NCI-H510A treated with DMSO at 0.1 percent for 48 hours (cell line): ENCODE data around the gene MED13L.
"Not testable (repeated sequence)": the region's sequence is repeated elsewhere in the genome, so short reads cannot be mapped to it uniquely, and the experiment has no call there.

Experiments used
- DNase-seq: peaks from one replicate; lab custom pipeline; 2025; lab: John Stamatoyannopoulos, UW

Gene MED13L

DNA sequence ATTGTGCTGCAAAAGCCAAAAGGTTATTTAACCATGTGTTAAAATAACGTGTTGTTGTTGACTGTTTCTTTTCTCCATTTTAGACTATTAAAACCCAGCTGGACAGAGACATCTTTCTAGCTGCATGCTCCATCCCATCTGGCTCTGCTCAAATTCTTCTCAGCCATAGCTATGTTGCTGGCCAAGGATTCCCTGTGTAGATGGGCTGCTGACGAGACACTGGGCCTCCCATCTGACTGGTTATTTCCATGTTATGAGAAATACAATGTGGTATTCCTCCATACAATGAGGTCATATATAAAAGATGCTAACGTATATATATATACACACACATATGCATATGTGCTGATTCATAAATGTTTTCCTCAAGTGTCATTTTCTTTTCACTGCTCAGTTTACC lies 30.1 kb downstream of the MED13L start:
- DNase-seq, result no peak

- DNase-seq, result no peak
Measured at GRCh38 chr12:116246490-116247179, 30.9 kb downstream of the MED13L start.

GRCh38 chr12:116245189-116245588 lies 32.3 kb downstream of the MED13L start:
- no peak for DNase-seq

DNA sequence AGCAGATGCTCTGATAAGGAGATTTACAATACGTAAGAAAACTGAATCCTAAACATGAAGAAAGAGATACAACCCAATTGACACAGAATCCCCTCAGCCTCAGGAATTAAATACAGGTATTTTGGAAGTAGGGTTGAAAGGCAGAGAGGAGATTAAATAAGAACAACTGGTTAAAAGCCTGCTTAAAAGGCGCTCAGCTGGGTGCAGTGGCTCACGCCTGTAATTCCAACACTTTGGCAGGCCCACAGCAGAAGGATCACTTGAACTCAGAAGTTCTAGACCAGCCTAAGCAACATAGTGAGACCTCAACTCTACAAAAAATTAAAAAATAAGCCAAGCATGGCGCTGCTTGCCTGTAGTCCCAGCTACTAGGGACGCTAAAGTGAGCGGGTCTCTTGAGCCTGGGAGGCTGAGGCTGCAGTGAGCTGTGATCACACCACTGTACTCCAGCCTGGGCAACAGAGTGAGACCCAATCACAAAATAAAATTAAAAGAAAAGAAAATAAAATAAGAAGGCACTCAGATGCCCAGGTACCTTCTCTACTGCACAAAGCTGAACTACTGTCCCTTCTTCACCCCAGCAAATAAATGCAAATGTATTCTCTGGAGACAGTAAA lies 32.9 kb downstream of the MED13L start:
- no peak for DNase-seq

DNA sequence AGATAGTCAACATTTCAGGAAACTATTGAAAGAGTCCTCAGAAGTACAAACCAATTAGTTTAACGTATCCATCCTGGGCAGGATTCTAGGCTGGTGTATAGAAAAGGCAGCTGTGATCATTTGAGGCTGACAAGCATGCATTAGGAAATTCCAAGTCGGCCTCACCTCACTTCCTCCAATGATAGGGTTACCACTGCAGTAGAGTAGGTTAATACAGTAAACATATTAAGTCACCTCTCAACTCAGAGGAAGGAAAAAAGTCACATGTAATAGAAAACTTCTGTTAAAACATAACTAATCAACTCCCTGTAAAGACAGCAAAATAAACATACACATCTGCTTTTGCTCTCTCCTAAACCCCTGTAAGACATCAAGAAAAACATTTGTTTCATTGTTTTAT lies 33.5 kb downstream of the MED13L start:
- DNase-seq, result peak; percentile 44

DNA sequence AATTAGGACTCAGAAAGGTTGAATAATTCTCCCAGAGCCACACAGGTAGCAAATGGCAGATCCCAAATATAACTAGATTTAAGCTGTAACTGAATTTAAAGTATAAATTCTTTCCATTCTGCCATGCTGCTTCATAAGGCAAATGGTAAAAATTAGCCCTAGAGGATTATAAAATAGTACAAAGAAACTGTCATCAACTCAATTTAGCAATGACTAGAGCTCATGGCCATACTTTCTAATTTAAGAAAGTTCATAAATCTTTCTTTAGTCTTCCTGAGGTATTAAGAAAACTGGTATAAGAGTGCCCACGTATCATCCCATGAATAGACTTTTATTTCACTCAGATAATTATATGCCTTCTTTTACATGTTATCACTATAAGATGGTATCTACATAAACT lies 34.8 kb downstream of the MED13L start:
- DNase-seq, result no peak

DNA sequence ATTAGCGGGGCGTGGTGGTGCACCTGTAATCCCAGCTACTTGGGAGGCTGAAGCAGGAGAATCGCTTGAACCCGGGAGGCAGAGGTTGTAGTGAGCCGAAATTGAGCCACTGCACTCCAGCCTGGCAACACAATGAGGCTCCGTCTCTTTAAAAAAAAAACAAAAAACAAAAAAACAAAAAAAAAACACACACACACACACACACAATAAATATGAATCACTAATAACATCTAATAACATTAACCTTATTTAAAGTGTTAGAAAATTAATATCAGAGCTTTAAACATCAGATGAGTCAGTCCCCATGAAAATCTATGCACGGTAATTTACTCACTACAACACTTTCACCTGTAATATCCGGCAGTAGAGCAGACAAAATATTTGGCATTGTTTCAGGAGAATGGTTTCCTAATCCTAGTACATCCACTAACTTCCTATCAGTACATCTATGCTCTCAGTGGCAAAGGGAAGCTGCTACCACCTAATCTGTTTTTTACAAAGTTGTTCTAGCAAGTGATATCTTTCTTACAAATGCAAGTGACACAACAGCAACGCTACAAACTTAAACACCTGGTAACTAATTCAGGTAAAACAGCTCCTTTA lies 36.2 kb downstream of the MED13L start:
- no peak for DNase-seq

DNA sequence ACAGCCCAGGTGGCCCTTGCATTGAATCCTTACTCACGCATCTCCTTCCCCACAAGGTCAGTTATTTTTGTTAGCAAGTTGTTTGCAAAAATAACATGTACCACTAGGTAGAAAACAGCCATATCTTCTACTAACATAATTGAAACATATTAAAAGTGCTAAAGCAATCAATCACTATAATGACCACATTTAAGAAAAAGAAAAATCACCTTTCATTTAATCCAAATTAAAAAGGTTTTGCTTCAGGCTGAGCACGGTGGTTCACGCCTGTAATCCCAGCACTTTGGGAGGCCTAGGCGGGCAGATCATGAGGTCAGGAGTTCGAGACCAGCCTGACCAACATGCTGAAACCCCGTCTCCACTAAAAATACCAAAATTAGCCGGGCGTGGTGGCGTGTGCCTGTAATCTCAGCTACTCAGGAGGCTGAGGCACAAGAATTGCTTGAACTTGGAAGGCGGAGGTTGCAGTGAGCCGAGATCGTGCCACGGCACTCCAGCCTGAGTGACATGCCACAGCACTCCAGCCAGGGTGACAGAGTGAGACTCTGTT lies 38.8 kb downstream of the MED13L start:
- not testable (repeated sequence) for DNase-seq

- DNase-seq, result no peak
Measured at GRCh38 chr12:116238149-116238548, 39.3 kb downstream of the MED13L start.

DNA sequence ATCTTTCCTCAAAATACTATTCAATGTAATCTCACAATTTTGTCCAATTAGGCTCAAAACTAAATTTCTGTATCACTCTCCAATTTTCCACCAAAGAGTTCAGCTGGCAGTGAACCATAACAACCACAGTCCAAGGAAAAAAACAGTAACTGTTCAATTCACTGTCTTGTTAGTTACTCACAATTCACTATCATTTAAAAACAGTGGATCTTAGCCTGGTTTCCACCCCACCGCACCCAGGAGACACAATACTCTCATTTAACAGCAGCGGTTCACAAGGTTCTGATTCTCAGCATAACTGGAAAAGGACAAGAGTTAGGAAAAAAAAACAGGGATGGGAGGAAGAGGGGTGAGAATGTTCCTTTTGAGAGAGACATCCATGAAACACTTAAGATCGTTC lies 40.5 kb downstream of the MED13L start:
- no peak for DNase-seq

DNA sequence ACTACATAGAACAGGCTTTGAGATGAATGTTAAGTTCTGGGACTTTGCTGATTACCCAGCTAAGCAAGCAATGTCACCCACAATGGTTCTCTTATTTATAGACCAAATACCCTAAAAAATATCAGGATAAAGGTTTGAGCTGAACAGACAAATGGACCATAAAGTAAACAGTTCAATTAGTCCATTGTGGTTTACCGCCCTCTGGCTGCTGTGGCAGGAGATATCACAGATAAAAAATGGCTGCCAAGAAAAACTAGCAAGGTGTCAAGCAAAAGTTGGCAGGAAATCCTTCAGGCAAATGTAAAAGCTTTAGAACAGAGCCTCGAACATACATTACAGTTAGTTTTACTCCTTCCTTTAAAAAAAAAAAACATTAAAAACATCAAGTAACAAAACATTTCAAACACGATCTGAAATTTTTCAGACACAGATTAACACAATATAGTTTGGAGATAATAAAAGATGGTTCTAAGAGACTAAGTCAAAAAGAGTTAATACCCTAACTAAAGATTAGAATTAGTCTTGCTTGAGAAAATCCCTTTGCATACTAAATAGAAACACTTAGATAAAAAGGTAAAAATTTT lies 41.3 kb downstream of the MED13L start:
- DNase-seq, result peak; percentile 88

DNA sequence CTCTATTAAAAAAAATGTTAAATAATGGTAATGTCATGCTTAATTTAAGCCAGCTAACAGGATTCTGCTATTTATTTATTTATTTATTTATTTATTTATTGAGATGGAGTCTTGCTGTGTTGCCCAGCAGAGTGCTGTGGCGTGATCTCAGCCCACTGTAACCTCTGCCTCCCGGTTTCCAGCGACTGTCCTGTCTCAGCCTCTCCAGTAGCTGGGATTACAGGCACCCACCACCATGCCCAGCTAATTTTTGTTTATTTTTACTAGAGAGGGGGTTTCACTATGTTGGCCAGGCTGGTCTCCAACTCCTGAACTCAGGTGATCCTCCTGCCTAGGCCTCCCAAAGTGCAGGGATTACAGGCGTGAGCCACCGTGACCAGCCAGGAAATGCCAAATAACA lies 43.3 kb downstream of the MED13L start:
- DNase-seq, result not testable (repeated sequence)

DNA sequence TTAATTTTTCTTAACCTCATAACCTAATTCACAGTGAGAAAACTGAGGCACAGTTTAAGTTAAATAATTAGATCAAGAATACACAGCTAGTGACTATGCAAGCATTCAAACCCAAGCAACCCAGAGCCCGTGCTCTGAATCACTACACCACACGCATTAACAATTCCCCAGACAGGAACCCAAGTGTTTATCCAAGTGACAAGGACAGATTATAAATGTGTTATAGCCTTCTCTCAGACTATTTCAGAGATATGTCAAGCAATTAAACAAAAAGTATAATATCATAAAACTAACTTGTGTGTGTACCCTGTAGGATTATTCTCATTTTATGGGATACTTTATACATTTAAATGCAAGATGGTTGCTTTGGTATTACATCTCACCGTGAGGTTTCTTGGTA lies 43.8 kb downstream of the MED13L start:
- no peak for DNase-seq

- no peak for DNase-seq
Measured at GRCh38 chr12:116227811-116228210, 49.7 kb downstream of the MED13L start.

- DNase-seq, result no peak
Measured at GRCh38 chr12:116226026-116226425, 51.5 kb downstream of the MED13L start.

DNA sequence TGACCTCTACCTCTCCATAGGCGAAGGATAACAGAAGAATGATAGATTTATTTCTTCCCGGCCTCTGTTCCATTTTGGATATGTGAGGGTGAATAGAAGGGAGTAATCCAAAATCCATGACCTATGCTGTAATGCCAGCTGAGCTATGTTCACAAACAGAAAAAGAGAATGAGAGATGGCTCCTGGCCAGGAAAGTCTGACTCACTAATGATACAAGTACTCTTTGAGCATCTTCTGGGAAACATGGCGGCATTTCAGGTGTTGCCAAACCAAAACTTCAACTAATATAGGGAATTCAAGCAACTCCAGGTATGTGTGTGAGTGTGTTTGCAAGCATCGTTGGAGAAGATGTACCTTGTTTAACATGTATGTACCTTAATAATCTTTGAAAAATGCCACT lies 55.1 kb downstream of the MED13L start:
- peak; percentile 75 for DNase-seq

DNA sequence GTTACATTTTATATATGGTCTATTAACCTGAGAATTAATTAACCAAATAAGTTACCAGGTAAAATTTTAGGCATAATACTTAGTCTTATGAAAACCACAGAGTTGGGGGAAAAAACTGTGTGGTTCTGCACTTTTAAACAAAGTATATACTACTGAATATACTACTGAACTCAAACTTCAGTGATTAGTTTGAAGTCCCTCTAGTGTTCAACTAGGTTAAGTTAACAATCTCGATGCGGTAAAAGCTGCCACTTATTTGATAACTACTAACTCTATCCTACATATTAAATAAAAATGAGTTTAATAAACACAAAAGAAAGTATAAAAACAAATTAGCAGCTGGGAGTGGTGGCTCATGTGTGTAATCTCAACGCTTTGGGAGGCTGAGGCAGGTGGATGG lies 56.7 kb downstream of the MED13L start:
- DNase-seq, result no peak

DNA sequence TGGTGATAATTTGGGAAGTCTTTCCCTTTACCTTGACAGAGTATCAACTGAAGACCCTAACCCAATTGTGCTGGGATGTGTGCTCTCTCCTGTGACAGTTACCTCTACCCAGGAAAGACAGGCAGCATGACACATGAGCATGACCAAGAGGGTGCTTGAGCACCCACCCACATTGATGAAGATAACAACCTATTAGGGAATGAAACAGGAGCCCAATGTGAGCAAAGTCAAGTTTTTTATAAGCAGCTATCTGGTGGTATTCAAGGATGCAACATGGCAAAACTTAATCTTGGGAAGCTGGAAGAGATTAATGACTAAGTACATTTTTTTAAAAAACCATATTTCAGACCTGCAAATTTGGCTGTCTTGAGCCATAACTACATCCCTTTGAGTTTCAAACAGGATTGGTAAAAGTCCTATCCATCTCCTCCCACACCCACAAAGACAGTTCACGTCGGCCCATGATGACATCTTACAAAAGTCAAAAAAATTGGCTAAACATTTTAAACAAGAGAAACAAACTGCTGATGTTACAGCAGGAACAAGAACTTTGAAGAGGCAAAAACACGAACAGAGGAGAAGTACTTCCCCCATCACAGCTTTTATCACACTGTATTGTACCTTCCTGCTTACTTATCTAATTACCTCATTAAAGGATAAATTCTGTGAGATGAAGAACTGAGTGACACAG lies 60.3 kb downstream of the MED13L start:
- DNase-seq, result no peak

GRCh38 chr12:116216022-116216756 lies 61.3 kb downstream of the MED13L start:
- DNase-seq, result no peak

- no peak for DNase-seq
Measured at GRCh38 chr12:116215023-116215422, 62.5 kb downstream of the MED13L start.

DNA sequence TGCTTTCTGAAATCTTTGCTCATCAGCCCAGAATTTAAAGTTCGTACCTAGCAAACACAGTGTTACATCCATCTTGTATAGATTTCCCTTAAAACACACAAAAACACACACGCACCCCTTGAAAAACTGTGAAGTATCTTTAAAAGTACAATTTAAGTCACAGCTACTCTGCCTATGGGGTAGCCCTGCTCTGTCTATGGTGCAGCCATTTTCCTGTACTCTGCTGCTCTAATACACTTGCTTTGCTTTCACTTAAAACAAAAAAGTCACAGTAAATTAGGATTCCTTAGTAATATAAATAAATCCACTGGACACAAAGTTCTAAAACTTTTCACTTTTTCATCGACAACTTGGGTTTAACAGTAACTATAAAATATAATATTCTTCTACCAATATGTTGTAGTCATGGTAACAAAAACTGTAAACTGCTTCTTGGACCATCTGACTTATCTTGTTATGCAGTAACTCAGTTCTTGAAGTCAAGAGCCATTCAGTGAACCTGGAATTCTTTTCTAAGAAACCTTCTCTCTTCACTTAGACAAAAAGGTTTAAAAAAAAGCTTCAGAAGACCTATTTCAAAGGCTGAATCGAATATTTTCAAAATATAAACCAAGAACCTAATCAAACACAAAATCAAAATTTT lies 63.5 kb downstream of the MED13L start:
- no peak for DNase-seq
